ENCODE results near the gene ROBO2. TPM values are rescaled to one million over a fixed set of nuclear protein-coding genes. Genes with fewer than 3 reads are reported as not detected.

Gene ROBO2
- total RNA-seq, 1 experiment from 2014 or later: 0.07 TPM

- Histone ChIP-seq H3K36me3 (no peaks in the 10 kb centered on the region), H3K9me3 (no peaks in the 10 kb centered on the region), H3K4me3 (no peak overlapping the region), H3K27me3 (no peaks in the 10 kb centered on the region)
- DNase-seq: no peak
These were observed 151.7 kb downstream of the ROBO2 start for GRCh38 chr3:77191640-77192039.

- Histone ChIP-seq H3K4me3 (no peak overlapping the region), H3K36me3 (no peaks in the 10 kb centered on the region), H3K9me3 (no peaks in the 10 kb centered on the region), H3K27me3 (no peaks in the 10 kb centered on the region)
- DNase-seq: no peak
These were observed 156.1 kb downstream of the ROBO2 start for GRCh38 chr3:77195766-77196545.

- no peaks in the 10 kb centered on the region for H3K9me3 ChIP-seq
- DNase-seq: no peak
These were observed 157.5 kb downstream of the ROBO2 start for GRCh38 chr3:77197408-77197807.

GRCh38 chr3:77203851-77204250 lies 164.0 kb downstream of the ROBO2 start:
- H3K4me3 ChIP-seq: no peak overlapping the region
- H3K9me3 ChIP-seq: no peaks in the 10 kb centered on the region
- DNase-seq: no peak
- no peaks in the 10 kb centered on the region for H3K36me3 ChIP-seq
- H3K27me3 ChIP-seq: no peaks in the 10 kb centered on the region

More at GRCh38 chr3:77197408-77197807, 157.5 kb downstream of the ROBO2 start:
- Histone ChIP-seq H3K27me3 (no peaks in the 10 kb centered on the region), H3K36me3 (no peaks in the 10 kb centered on the region), H3K4me3 (no peak overlapping the region)

GRCh38 chr3:77204788-77205187 lies 164.9 kb downstream of the ROBO2 start:
- no peaks in the 10 kb centered on the region for H3K36me3 ChIP-seq
- no peak for DNase-seq
- H3K4me3 ChIP-seq: no peak overlapping the region
- H3K9me3 ChIP-seq: no peaks in the 10 kb centered on the region
- no peaks in the 10 kb centered on the region for H3K27me3 ChIP-seq

GRCh38 chr3:77207753-77208152 lies 167.9 kb downstream of the ROBO2 start:
- no peaks in the 10 kb centered on the region for H3K27me3 ChIP-seq
- no peaks in the 10 kb centered on the region for H3K36me3 ChIP-seq
- no peak overlapping the region for H3K4me3 ChIP-seq
- no peaks in the 10 kb centered on the region for H3K9me3 ChIP-seq
- no peak for DNase-seq

- Histone ChIP-seq H3K4me3 (no peak overlapping the region), H3K36me3 (no peaks in the 10 kb centered on the region), H3K27me3 (no peaks in the 10 kb centered on the region), H3K9me3 (no peaks in the 10 kb centered on the region)
- no peak for DNase-seq
These were observed 182.8 kb downstream of the ROBO2 start for GRCh38 chr3:77222701-77223100.

GRCh38 chr3:77227567-77227966 lies 187.7 kb downstream of the ROBO2 start:
- Histone ChIP-seq H3K4me3 (no peak overlapping the region), H3K36me3 (no peaks in the 10 kb centered on the region), H3K27me3 (no peaks in the 10 kb centered on the region), H3K9me3 (no peaks in the 10 kb centered on the region)
- DNase-seq: no peak

GRCh38 chr3:77232557-77232956 lies 192.7 kb downstream of the ROBO2 start:
- Histone ChIP-seq H3K4me3 (no peak overlapping the region), H3K36me3 (no peaks in the 10 kb centered on the region), H3K27me3 (no peaks in the 10 kb centered on the region), H3K9me3 (no peaks in the 10 kb centered on the region)
- no peak for DNase-seq

GRCh38 chr3:77234004-77234403 lies 194.1 kb downstream of the ROBO2 start:
- Histone ChIP-seq H3K27me3 (no peaks in the 10 kb centered on the region), H3K36me3 (no peaks in the 10 kb centered on the region), H3K4me3 (no peak overlapping the region), H3K9me3 (no peaks in the 10 kb centered on the region)
- no peak for DNase-seq

GRCh38 chr3:77236118-77236517 lies 196.2 kb downstream of the ROBO2 start:
- Histone ChIP-seq H3K27me3 (no peaks in the 10 kb centered on the region), H3K36me3 (no peaks in the 10 kb centered on the region), H3K9me3 (no peaks in the 10 kb centered on the region), H3K4me3 (no peak overlapping the region)
- no peak for DNase-seq

GRCh38 chr3:77240072-77240650 lies 200.3 kb downstream of the ROBO2 start:
- no peak for DNase-seq
- Histone ChIP-seq H3K9me3 (no peaks in the 10 kb centered on the region), H3K27me3 (no peaks in the 10 kb centered on the region), H3K4me3 (no peak overlapping the region), H3K36me3 (no peaks in the 10 kb centered on the region)

- DNase-seq: no peak
These were observed 202.5 kb downstream of the ROBO2 start for GRCh38 chr3:77242371-77242770.

GRCh38 chr3:77244981-77245380 lies 205.1 kb downstream of the ROBO2 start:
- Histone ChIP-seq H3K9me3 (no peaks in the 10 kb centered on the region), H3K27me3 (no peaks in the 10 kb centered on the region), H3K36me3 (no peaks in the 10 kb centered on the region), H3K4me3 (no peak overlapping the region)
- DNase-seq: no peak

More at GRCh38 chr3:77242371-77242770, 202.5 kb downstream of the ROBO2 start:
- Histone ChIP-seq H3K4me3 (no peak overlapping the region), H3K9me3 (no peaks in the 10 kb centered on the region), H3K36me3 (no peaks in the 10 kb centered on the region), H3K27me3 (no peaks in the 10 kb centered on the region)

GRCh38 chr3:77247061-77247460 lies 207.2 kb downstream of the ROBO2 start:
- no peak for DNase-seq
- H3K36me3 ChIP-seq: no peaks in the 10 kb centered on the region
- H3K27me3 ChIP-seq: no peaks in the 10 kb centered on the region
- no peak overlapping the region for H3K4me3 ChIP-seq
- no peaks in the 10 kb centered on the region for H3K9me3 ChIP-seq

- H3K36me3 ChIP-seq: no peaks in the 10 kb centered on the region
- no peaks in the 10 kb centered on the region for H3K27me3 ChIP-seq
- no peak for DNase-seq
- no peaks in the 10 kb centered on the region for H3K9me3 ChIP-seq
- no peak overlapping the region for H3K4me3 ChIP-seq
These were observed 207.9 kb downstream of the ROBO2 start for GRCh38 chr3:77247817-77248216.

- Histone ChIP-seq H3K27me3 (no peaks in the 10 kb centered on the region), H3K36me3 (no peaks in the 10 kb centered on the region), H3K4me3 (no peak overlapping the region), H3K9me3 (no peaks in the 10 kb centered on the region)
- DNase-seq: no peak
These were observed 208.5 kb downstream of the ROBO2 start for GRCh38 chr3:77248420-77248819.

- no peak for DNase-seq
- H3K36me3 ChIP-seq: no peaks in the 10 kb centered on the region
These were observed 211.2 kb downstream of the ROBO2 start for GRCh38 chr3:77251136-77251535.

More at GRCh38 chr3:77251136-77251535, 211.2 kb downstream of the ROBO2 start:
- Histone ChIP-seq H3K27me3 (no peaks in the 10 kb centered on the region), H3K9me3 (no peaks in the 10 kb centered on the region), H3K4me3 (no peak overlapping the region)

All from MG63 (cell line).